PC-3 (cell line): Measurements from ENCODE around the gene SAMD4A. TPM values are rescaled to one million over a fixed set of nuclear protein-coding genes. Genes with fewer than 3 reads are reported as not detected.

Experiments
- ATAC-seq: fragments of 200-7000 bp; cut with Tn5 transposase; 2 replicates; pipeline ENCODE4 v1.9.1; 2020; ENCODE audit warnings: mild to moderate bottlenecking, moderate library complexity
- BruUV-seq: library from RNA; stranded (reverse); fragments of 400-500 nt; replicated peaks from 2 replicates; lab custom pipeline; 2021; lab: Mats Ljungman, UMichigan
- CTCF ChIA-PET: fragments of 300-600 bp; sonication (Branson Sonifier 250); formaldehyde crosslinking; loops from one replicate; lab custom pipeline; 2022; ENCODE audit warnings: antibody characterized with exemption; lab: Charles Lee
- POLR2A ChIA-PET: fragments of 300-600 bp; sonication (Branson Sonifier 250); formaldehyde crosslinking; loops from one replicate; lab custom pipeline; 2022; ENCODE audit warnings: antibody characterized with exemption; ENCODE audit not compliant: unreplicated experiment; lab: Charles Lee
- DNase-seq: peaks from one replicate; pipeline ENCODE4 v3.0.0-alpha.2; 2015
- H2AFZ ChIP-seq: fragments of 300-600 bp; sonication (generic); 2 replicates; pipeline ENCODE4 v1.6.0; 2016; ENCODE audit warnings: antibody characterized with exemption, low read length
- H3F3A ChIP-seq: fragments of 300-600 bp; sonication (generic); one replicate; pipeline ENCODE4 v1.6.0; 2017; ENCODE audit warnings: antibody characterized with exemption, low read length, control low read depth, mild to moderate bottlenecking; ENCODE audit not compliant: unreplicated experiment
- H3K27ac ChIP-seq: fragments of 300-600 bp; sonication (generic); 2 replicates; pipeline ENCODE4 v1.5.1; 2016; ENCODE audit warnings: mild to moderate bottlenecking, low read length
- H3K27me3 ChIP-seq: fragments of 300-600 bp; sonication (generic); 2 replicates; pipeline ENCODE4 v1.6.1; 2016; ENCODE audit warnings: low read length, mixed read lengths
- H3K36me3 ChIP-seq: fragments of 300-600 bp; sonication (generic); 2 replicates; pipeline ENCODE4 v1.6.1; 2016; ENCODE audit warnings: low read depth, mixed run types, low read length, mixed read lengths
- H3K4me1 ChIP-seq: fragments of 300-600 bp; sonication (generic); 2 replicates; pipeline ENCODE4 v1.5.1; 2016; ENCODE audit warnings: low read length; ENCODE audit not compliant: insufficient read depth
- H3K4me2 ChIP-seq: fragments of 300-600 bp; sonication (generic); 2 replicates; pipeline ENCODE4 v1.6.0; 2016; ENCODE audit warnings: low read length
- H3K4me3 ChIP-seq: fragments of 300-600 bp; sonication (generic); 2 replicates; pipeline ENCODE4 v1.5.1; 2016; ENCODE audit warnings: mild to moderate bottlenecking, low read length, mixed read lengths
- H3K79me2 ChIP-seq: fragments of 300-600 bp; sonication (generic); 2 replicates; pipeline ENCODE4 v1.6.1; 2017; ENCODE audit warnings: low read length, mixed read lengths
- H3K9ac ChIP-seq: fragments of 300-600 bp; sonication (generic); 2 replicates; pipeline ENCODE4 v1.6.0; 2016; ENCODE audit warnings: mild to moderate bottlenecking, low read length
- H3K9me2 ChIP-seq: fragments of 300-600 bp; sonication (generic); replicated peaks from 2 replicates; pipeline ENCODE4 v1.6.1; 2016; ENCODE audit warnings: mixed run types, low read length, mixed read lengths
- H3K9me3 ChIP-seq: fragments of 300-600 bp; sonication (generic); 2 replicates; pipeline ENCODE4 v1.6.1; 2016; ENCODE audit warnings: low read length, mixed read lengths
- H4K20me1 ChIP-seq: fragments of 300-600 bp; sonication (generic); 2 replicates; pipeline ENCODE4 v1.6.1; 2016; ENCODE audit warnings: low read length, mixed read lengths
- CTCF ChIP-seq: fragments of 300-600 bp; sonication (generic); conservative IDR thresholded peaks from 2 replicates; pipeline ENCODE4 v1.5.1; 2017; ENCODE audit warnings: antibody characterized with exemption, low read depth, mild to moderate bottlenecking, low read length
- EZH2 ChIP-seq: fragments of 300-600 bp; sonication (generic); IDR thresholded peaks from one replicate; pipeline ENCODE4 v1.6.1; 2017; ENCODE audit warnings: antibody characterized with exemption, mild to moderate bottlenecking, low read length; ENCODE audit not compliant: unreplicated experiment
- EZH2phosphoT487 ChIP-seq: fragments of 300-600 bp; sonication (generic); IDR thresholded peaks from 2 replicates; pipeline ENCODE4 v1.6.1; 2018; ENCODE audit warnings: mild to moderate bottlenecking, antibody characterized with exemption, low read length, borderline replicate concordance
- intact Hi-C: fragments of 100-400 bp; cut with micrococcal nuclease; formaldehyde crosslinking; loops from 2 replicates; pipeline ENCODE4 v1.9.0; 2023
- total RNA-seq: library from RNA; depleted of rRNA; stranded (reverse); fragments of >200 nt; gene quantifications from 2 replicates; pipeline ENCODE4 v1.2.3, GENCODE V29; 2014

The SAMD4A gene
- total RNA-seq, 1 experiment from 2014 or later = 42.9 TPM

DNA sequence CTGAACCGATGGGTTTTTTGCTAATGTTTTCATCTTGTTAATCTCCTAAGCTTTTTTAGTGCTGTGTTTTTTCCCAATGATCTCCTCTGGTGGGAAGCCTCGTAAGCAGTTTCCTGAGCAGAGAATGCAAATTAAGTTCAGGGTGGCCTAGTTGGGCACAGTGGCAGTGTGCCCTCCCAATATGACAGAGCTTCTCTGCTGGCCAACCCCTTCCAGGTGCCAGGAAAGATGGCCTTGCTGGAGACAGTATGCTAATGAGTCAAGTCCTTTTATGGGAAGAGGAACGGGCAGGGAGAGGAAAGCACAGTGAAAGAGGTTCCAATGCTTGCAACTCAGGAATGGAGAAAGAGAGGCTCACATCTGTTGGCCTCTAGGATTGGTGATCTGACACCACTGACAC, 219.9 kb downstream of the SAMD4A start:
- no peak overlapping the region for H2AFZ ChIP-seq
- POLR2A ChIA-PET = no interaction called here
- no peak overlapping the region for H3K4me2 ChIP-seq
- ATAC-seq = no peak
- no peaks in the 10 kb centered on the region for H3F3A ChIP-seq
- H3K27ac ChIP-seq = no peak overlapping the region
- no peak for DNase-seq
- TF ChIP-seq EZH2 = no peak
- no peak for TF ChIP-seq EZH2phosphoT487
- TF ChIP-seq CTCF = no peak
- H3K79me2 ChIP-seq = no peaks in the 10 kb centered on the region
- H3K27me3 ChIP-seq = no peaks in the 10 kb centered on the region
- H4K20me1 ChIP-seq = no peaks in the 10 kb centered on the region
- H3K9me3 ChIP-seq = no peaks in the 10 kb centered on the region
- H3K36me3 ChIP-seq = peaks cover 25% of the 10 kb centered on the region; the same call in 1 of the 2 replicates
- H3K4me1 ChIP-seq = no peaks in the 10 kb centered on the region
- H3K9ac ChIP-seq = no peak overlapping the region
- intact Hi-C loops = no loop called here
- no TSS peak for BruUV-seq
- no peak overlapping the region for H3K4me3 ChIP-seq
- CTCF ChIA-PET = no interaction called here
- no peaks in the 10 kb centered on the region for H3K9me2 ChIP-seq

GRCh38 chr14:54787261-54787660, 220.3 kb downstream of the SAMD4A start:
- no peaks in the 10 kb centered on the region for H3K27me3 ChIP-seq
- no peaks in the 10 kb centered on the region for H3K9me2 ChIP-seq
- ATAC-seq (no peak), DNase-seq (no peak)
- H3K36me3 ChIP-seq = peaks cover 22% of the 10 kb centered on the region; the same call in 1 of the 2 replicates
- no peaks in the 10 kb centered on the region for H3F3A ChIP-seq
- no peaks in the 10 kb centered on the region for H3K4me1 ChIP-seq
- no peak for TF ChIP-seq EZH2phosphoT487
- no peak for TF ChIP-seq CTCF
- no peak for TF ChIP-seq EZH2
- no peaks in the 10 kb centered on the region for H3K9me3 ChIP-seq
- no peak overlapping the region for H3K9ac ChIP-seq
- no peaks in the 10 kb centered on the region for H4K20me1 ChIP-seq
- H3K4me3 ChIP-seq = no peak overlapping the region
- POLR2A ChIA-PET = no interaction called here
- no TSS peak for BruUV-seq
- H3K27ac ChIP-seq = no peak overlapping the region
- intact Hi-C loops = no loop called here
- no peak overlapping the region for H3K4me2 ChIP-seq
- H3K79me2 ChIP-seq = no peaks in the 10 kb centered on the region
- H2AFZ ChIP-seq = no peak overlapping the region
- CTCF ChIA-PET = no interaction called here

DNA sequence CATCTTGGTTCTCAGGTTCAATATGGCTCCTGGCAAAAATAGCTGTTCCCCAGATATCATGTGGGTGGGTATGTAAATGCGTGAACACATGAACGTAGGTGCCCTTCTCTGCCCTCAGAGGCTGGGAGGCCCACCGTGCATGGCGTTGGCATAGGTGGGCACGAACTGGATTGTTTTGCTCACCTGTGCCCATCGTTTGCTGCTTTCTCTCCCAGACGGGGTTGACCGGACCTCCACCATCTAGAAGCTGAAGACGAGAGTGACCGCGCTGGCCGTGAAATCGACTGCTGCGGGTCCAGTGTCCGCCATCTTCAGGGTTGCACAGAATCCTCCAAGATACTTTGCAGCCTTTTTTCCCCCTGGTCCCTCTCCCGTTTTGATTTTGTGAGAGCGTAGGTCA, 221.8 kb downstream of the SAMD4A start:
- Histone ChIP-seq H4K20me1 (no peaks in the 10 kb centered on the region), H3K4me3 (no peak overlapping the region), H2AFZ (no peak overlapping the region), H3K27me3 (no peaks in the 10 kb centered on the region), H3F3A (no peaks in the 10 kb centered on the region), H3K4me1 (no peaks in the 10 kb centered on the region), H3K36me3 (peaks cover 17% of the 10 kb centered on the region; the same call in 1 of the 2 replicates), H3K79me2 (no peaks in the 10 kb centered on the region), H3K9ac (no peak overlapping the region), H3K4me2 (no peak overlapping the region), H3K9me3 (no peaks in the 10 kb centered on the region), H3K9me2 (no peaks in the 10 kb centered on the region), H3K27ac (no peak overlapping the region)
- CTCF ChIA-PET = no interaction called here
- TF ChIP-seq EZH2 = no peak
- TF ChIP-seq EZH2phosphoT487 = no peak
- no peak for TF ChIP-seq CTCF
- DNase-seq (no peak), ATAC-seq (no peak)
- POLR2A ChIA-PET = interaction anchor here (0.5 kb wide), 1 partner anchor 364 kb away, joined by 10 read pairs; no protein-coding TSS in a partner anchor
- no TSS peak for BruUV-seq
- intact Hi-C loops = no loop called here
